ENCODE measurements around the gene SLC35F3.

- TF ChIP-seq CTCF (IDR thresholded peaks at IDR 0.05; ENCODE audit: poor library complexity, severe bottlenecking) (no peak), POLR2AphosphoS5 (IDR thresholded peaks at IDR 0.05) (no peak), EZH2 (IDR thresholded peaks at IDR 0.05; ENCODE audit: borderline replicate concordance, insufficient read depth, low read length, poor library complexity, severe bottlenecking) (no peak), RAD21 (conservative IDR thresholded peaks at IDR 0.05) (no peak), EP300 (conservative IDR thresholded peaks at IDR 0.05; ENCODE audit: poor library complexity, severe bottlenecking) (no peak)
Observed at GRCh38 chr1:234322097-234322496, 417.6 kb downstream of the SLC35F3 start.
